ENCODE measurements around the gene NPM3. TPM values are rescaled to one million over a fixed set of nuclear protein-coding genes. Genes with fewer than 3 reads are reported as not detected.

Gene NPM3
- total RNA-seq, 2 donors from 2014 or later: 15.2 to 18.8 TPM

- DNase-seq (no peak), ATAC-seq (no peak)
- intact Hi-C loops (cut with DNase I): loop anchor here (5.0 to 10.0 kb wide), 3 partner anchors 176 to 566 kb away; no protein-coding TSS in a partner anchor
Measured at GRCh38 chr10:101778151-101778780, 5.0 kb downstream of the NPM3 start.

- no peak for ATAC-seq
- intact Hi-C loops (cut with DNase I): loop anchor here (5.0 to 10.0 kb wide), 3 partner anchors 175 to 565 kb away; no protein-coding TSS in a partner anchor
- DNase-seq: no peak
Measured at GRCh38 chr10:101777619-101778145, 5.6 kb downstream of the NPM3 start.

- ATAC-seq (no peak), DNase-seq (no peak)
- intact Hi-C loops (cut with DNase I): loop anchor here (5.0 to 10.0 kb wide), 3 partner anchors 174 to 564 kb away; no protein-coding TSS in a partner anchor
Measured at GRCh38 chr10:101776161-101776817, 7.0 kb downstream of the NPM3 start.

GRCh38 chr10:101775273-101776160, 7.7 kb downstream of the NPM3 start, which contains the start of gene FGF8:
TSS of gene FGF8 (minus strand) at chr10:101776114. CDS start at chr10:101775900, 214 bp downstream.
- no peak for DNase-seq
- intact Hi-C loops (cut with DNase I): loop anchor here (5.0 to 10.0 kb wide), 3 partner anchors 173 to 563 kb away; no protein-coding TSS in a partner anchor
- no peak for ATAC-seq

- DNase-seq (no peak), ATAC-seq (no peak)
- intact Hi-C loops (cut with DNase I): loop anchor here (5.0 to 10.0 kb wide), 3 partner anchors 172 to 562 kb away; no protein-coding TSS in a partner anchor
Measured at GRCh38 chr10:101774589-101775272, 8.5 kb downstream of the NPM3 start.

GRCh38 chr10:101773923-101774588, 9.2 kb downstream of the NPM3 start:
- ATAC-seq: no peak
- DNase-seq: no peak
- intact Hi-C loops (cut with DNase I): loop anchor here in 1 of 2 donors (10.0 kb wide), 1 partner anchor 559 kb away; no protein-coding TSS in a partner anchor

- intact Hi-C loops (cut with DNase I): loop anchor here in 1 of 2 donors (10.0 kb wide), 1 partner anchor 558 kb away; no protein-coding TSS in a partner anchor
- ATAC-seq: no peak
- no peak for DNase-seq
Measured at GRCh38 chr10:101772895-101773761, 10.1 kb downstream of the NPM3 start.

GRCh38 chr10:101772017-101772894, 11.0 kb downstream of the NPM3 start:
- ATAC-seq (no peak), DNase-seq (no peak)
- intact Hi-C loops (cut with DNase I): loop anchor here in 1 of 2 donors (10.0 kb wide), 1 partner anchor 557 kb away; no protein-coding TSS in a partner anchor

- DNase-seq (no peak), ATAC-seq (no peak)
- intact Hi-C loops (cut with DNase I): loop anchor here in 1 of 2 donors (10.0 kb wide), 1 partner anchor 557 kb away; no protein-coding TSS in a partner anchor
Measured at GRCh38 chr10:101771380-101771779, 11.9 kb downstream of the NPM3 start.

GRCh38 chr10:101770331-101771215, 12.7 kb downstream of the NPM3 start:
- ATAC-seq (no peak), DNase-seq (no peak)
- intact Hi-C loops (cut with DNase I): loop anchor here in 1 of 2 donors (10.0 kb wide), 1 partner anchor 556 kb away; no protein-coding TSS in a partner anchor

- ATAC-seq (no peak), DNase-seq (no peak)
- intact Hi-C loops (cut with DNase I): loop anchor here in 1 of 2 donors (10.0 kb wide), 1 partner anchor 555 kb away; no protein-coding TSS in a partner anchor
Measured at GRCh38 chr10:101769541-101770180, 13.6 kb downstream of the NPM3 start.

- ATAC-seq (no peak), DNase-seq (no peak)
- intact Hi-C loops (cut with DNase I): no loop called here
Measured at GRCh38 chr10:101768791-101769170, 14.5 kb downstream of the NPM3 start.

- no peak for DNase-seq
- intact Hi-C loops (cut with DNase I): no loop called here
- no peak for ATAC-seq
Measured at GRCh38 chr10:101767966-101768790, 15.1 kb downstream of the NPM3 start.

- intact Hi-C loops (cut with DNase I): no loop called here
- DNase-seq (no peak), ATAC-seq (no peak)
Measured at GRCh38 chr10:101767600-101767945, 15.7 kb downstream of the NPM3 start.
